GM18505 (cell line): ENCODE measurements around the gene SDK1.

Experiments used
- ATAC-seq: cut with Tn5 transposase; IDR thresholded peaks from one replicate; pipeline ENCODE4 v1.9.1; 2021; ENCODE audit not compliant: unreplicated experiment
- POLR2A ChIP-seq: IDR thresholded peaks from 4 replicates; pipeline ENCODE4 v1.6.1; 2011; ENCODE audit warnings: borderline replicate concordance; ENCODE audit not compliant: insufficient read depth, insufficient read length; ENCODE audit errors: extremely low read depth

SDK1 gene

GRCh38 chr7:3429981-3430380, 128.9 kb downstream of the SDK1 start:
- ATAC-seq = no peak
- TF ChIP-seq POLR2A = no peak

DNA sequence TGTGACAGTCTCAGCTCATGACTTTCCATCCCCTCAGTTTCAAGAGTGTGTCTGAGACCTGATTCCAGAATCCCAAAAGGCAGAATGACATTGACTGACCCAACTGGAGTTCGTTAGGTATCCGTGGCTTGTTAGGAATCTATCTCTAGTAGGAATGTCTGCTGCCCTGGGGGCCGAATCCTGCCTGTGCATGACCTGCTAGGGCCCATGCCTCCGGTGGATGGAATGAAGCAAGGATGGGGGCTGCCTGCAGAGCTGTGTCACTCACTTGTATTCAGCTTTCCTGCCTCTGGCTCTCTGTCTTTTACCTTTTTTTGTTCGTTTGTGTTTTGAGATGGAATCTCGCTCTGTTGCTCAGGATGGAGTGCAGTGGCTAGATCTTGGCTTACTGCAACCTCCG, 129.5 kb downstream of the SDK1 start:
- no peak for ATAC-seq
- TF ChIP-seq POLR2A = no peak

- no peak for TF ChIP-seq POLR2A
- ATAC-seq = no peak
Observed at GRCh38 chr7:3431306-3431705, 130.3 kb downstream of the SDK1 start.

GRCh38 chr7:3432911-3433310, 131.9 kb downstream of the SDK1 start:
- TF ChIP-seq POLR2A = no peak
- ATAC-seq = no peak

GRCh38 chr7:3434611-3435010, 133.6 kb downstream of the SDK1 start:
- no peak for TF ChIP-seq POLR2A
- no peak for ATAC-seq

GRCh38 chr7:3436112-3436511, 135.1 kb downstream of the SDK1 start:
- no peak for TF ChIP-seq POLR2A
- ATAC-seq = no peak

DNA sequence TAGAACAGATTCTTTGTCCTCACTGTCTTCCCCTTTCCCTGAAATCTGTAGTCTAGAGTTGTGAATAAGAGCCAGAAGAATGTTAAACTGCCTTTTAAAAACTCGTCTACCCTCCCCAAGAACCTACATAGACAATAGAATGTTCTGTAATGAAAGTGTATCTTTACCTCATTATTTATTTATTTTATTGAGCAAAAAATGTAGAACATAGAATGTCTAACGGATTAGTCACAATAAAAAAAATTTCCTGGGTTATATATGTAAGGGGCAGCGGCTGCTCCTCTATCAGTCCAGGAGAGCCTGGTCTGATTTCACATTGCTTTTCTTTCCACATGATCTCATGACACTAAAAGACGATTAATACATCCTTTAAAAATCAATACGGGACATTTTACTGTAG, 135.7 kb downstream of the SDK1 start:
- TF ChIP-seq POLR2A = no peak
- ATAC-seq = no peak

DNA sequence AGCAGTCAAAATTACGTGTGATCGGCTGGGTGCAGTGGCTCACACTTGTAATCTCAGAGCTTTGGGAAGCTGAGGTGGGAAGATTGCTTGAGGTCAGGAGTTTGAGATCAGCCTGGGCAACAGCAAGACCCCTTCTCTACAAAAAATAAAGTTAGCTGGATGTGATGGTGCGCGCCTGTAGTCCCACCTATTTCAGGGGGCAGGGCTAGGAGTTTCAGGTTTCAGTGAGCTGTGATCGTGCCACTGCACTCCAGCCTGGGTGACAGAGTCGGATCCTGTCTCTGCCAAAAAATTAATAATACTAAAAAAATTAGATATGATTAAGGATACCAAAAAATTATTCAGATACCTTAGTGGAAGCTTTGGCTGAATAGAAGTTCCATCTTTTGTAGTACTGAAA, 136.4 kb downstream of the SDK1 start:
- TF ChIP-seq POLR2A = no peak
- no peak for ATAC-seq

DNA sequence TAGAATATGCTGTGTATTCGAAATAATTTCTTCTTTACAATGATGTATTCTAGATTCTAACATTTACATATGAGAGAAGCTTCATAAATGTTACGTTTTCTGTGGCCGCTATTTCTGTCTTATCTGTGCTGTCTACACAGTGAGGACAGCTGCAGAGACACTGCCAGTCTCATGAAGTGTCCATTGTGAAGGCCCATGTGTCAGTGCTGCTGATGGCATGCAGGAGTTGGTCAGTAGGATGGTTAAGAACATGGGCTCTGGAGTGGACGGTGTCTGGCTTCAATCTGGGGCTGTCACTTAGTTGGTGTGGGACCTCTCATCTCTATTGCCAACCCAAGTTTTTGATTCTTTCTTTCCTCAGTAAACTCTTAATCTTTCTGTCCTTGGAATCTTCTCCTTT, 137.3 kb downstream of the SDK1 start:
- TF ChIP-seq POLR2A = no peak
- ATAC-seq = no peak

DNA sequence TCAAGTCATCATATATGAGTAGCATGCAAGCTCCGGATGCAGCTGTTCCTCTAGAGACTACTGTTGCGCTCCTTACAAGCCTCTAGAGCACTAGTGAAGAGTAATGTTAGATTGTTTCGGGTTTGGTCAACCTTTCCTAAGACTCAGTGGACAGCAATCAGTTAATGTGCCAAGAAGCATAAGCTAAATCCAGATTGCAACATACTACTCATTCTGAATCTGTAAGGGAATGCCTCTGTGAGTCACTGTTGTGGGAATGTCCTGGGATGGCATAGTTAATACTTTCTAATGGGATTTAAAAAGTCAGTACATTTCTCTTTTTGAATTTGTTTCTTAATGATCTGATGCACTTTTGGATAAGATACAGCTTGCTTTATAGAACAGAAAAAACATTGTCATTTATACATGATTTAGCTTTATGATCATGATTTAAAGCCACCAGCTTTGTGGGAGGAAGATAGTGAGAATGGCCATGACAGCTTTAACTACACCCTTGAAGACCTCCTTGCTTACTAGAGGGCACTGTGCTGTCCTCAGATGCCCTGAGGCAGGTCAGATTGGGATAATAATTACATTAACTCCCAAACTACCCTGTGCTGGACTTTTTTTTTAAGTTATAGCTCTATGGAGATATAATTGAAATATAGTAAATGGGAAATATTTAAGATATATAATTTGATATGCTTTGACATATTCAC, 138.4 kb downstream of the SDK1 start:
- no peak for TF ChIP-seq POLR2A
- ATAC-seq = no peak

GRCh38 chr7:3440509-3440908, 139.5 kb downstream of the SDK1 start:
- no peak for TF ChIP-seq POLR2A
- ATAC-seq = no peak

- no peak for ATAC-seq
- TF ChIP-seq POLR2A = no peak
Observed at GRCh38 chr7:3443716-3444115, 142.7 kb downstream of the SDK1 start.

DNA sequence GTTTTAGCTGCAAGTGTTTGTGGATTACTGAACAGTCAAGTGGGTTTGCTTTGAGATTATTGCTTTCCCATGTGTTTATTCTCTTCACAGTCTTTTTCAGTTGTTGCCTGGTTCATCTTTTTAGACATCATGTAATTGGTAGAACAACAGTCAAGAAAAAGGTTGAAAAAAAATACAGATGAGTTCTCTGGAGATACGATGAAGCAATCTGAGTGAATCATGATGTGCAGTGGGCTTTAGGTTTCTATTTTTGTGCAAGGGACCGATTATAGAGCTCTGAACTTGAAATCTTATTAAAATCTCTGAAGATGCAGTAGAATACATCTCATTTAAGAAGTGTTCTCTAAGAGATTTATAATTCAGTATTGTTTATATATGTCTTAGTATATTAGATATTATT, 145.7 kb downstream of the SDK1 start:
- no peak for TF ChIP-seq POLR2A
- no peak for ATAC-seq

GRCh38 chr7:3451701-3452100, 150.6 kb downstream of the SDK1 start:
- ATAC-seq = no peak
- no peak for TF ChIP-seq POLR2A

- no peak for TF ChIP-seq POLR2A
- ATAC-seq = no peak
Observed at GRCh38 chr7:3453398-3453797, 152.3 kb downstream of the SDK1 start.

- TF ChIP-seq POLR2A = no peak
- no peak for ATAC-seq
Observed at GRCh38 chr7:3455806-3456595, 154.9 kb downstream of the SDK1 start.
